Endodermal cell (in vitro differentiated cells): ENCODE measurements around the gene RPLP2. TPM values are rescaled to one million over a fixed set of nuclear protein-coding genes. Genes with fewer than 3 reads are reported as not detected.
A peak's percentile ranks its signal among the peaks of the same experiment; 100 is the strongest.

Experiments used
- DNase-seq: peaks from one replicate; pipeline ENCODE4 v3.0.0-alpha.2; 2017
- H3K27ac ChIP-seq: 2 replicates; pipeline ENCODE4 v1.5.1; 2013; ENCODE audit warnings: mild to moderate bottlenecking, low read depth, low read length, moderate library complexity
- H3K27me3 ChIP-seq: 2 replicates; pipeline ENCODE4 v1.6.1; 2013; ENCODE audit warnings: mild to moderate bottlenecking, low read length, moderate library complexity; ENCODE audit not compliant: insufficient read depth, control insufficient read depth, poor library complexity, severe bottlenecking
- H3K36me3 ChIP-seq: 2 replicates; pipeline ENCODE4 v1.7.0; 2013; ENCODE audit warnings: mild to moderate bottlenecking, low read length, moderate library complexity; ENCODE audit not compliant: control insufficient read depth, insufficient read depth
- H3K4me1 ChIP-seq: one replicate; pipeline ENCODE4 v1.7.0; 2013; ENCODE audit warnings: low read length; ENCODE audit not compliant: control insufficient read depth, insufficient read depth
- H3K4me3 ChIP-seq: 2 replicates; pipeline ENCODE4 v1.5.1; 2013; ENCODE audit warnings: mild to moderate bottlenecking, low read length, moderate library complexity
- H3K9ac ChIP-seq: 2 replicates; pipeline ENCODE4 v1.6.1; 2013; ENCODE audit warnings: mild to moderate bottlenecking, low read length, moderate library complexity; ENCODE audit not compliant: poor library complexity, severe bottlenecking; ENCODE audit errors: extremely low read depth
- H3K9me3 ChIP-seq: 2 replicates; pipeline ENCODE4 v1.6.1; 2013; ENCODE audit warnings: mild to moderate bottlenecking, low read length, moderate library complexity; ENCODE audit not compliant: control insufficient read depth
- H3K27ac Mint-ChIP-seq: 2 replicates; pipeline ENCODE4 v1.8.0; 2020; ENCODE audit warnings: mixed read lengths
- H3K27me3 Mint-ChIP-seq: 2 replicates; pipeline ENCODE4 v1.8.0; 2021; ENCODE audit warnings: mild to moderate bottlenecking, mixed read lengths; ENCODE audit not compliant: insufficient read depth
- H3K36me3 Mint-ChIP-seq: 2 replicates; pipeline ENCODE4 v1.8.0; 2020; ENCODE audit warnings: low read depth, mixed read lengths
- H3K4me1 Mint-ChIP-seq: 2 replicates; pipeline ENCODE4 v1.8.0; 2020; ENCODE audit warnings: mixed read lengths
- H3K4me3 Mint-ChIP-seq: 2 replicates; pipeline ENCODE4 v1.8.0; 2020; ENCODE audit warnings: mild to moderate bottlenecking, moderate library complexity, mixed read lengths
- H3K9me3 Mint-ChIP-seq: 2 replicates; pipeline ENCODE4 v1.8.0; 2020; ENCODE audit warnings: mild to moderate bottlenecking, mixed read lengths
- CTCF ChIP-seq: fragments of 200-600 bp; sonication (generic); conservative IDR thresholded peaks from 2 replicates; pipeline ENCODE4 v1.5.0; 2021; ENCODE audit warnings: antibody characterized with exemption, mild to moderate bottlenecking
- WGBS, 2 experiments: methylation state at CpG; one replicate each; pipeline versions ENCODE4 v1.1.5 to v1.1.7; 2013; ENCODE audit warnings: missing lambda C conversion rate in 2 of 2, mixed read lengths in 1 of 2; ENCODE audit not compliant: insufficient coverage in 1 of 2, insufficient read length in 1 of 2; 5-methylcytosine and 5-hydroxymethylcytosine counted together
- total RNA-seq, 2 donors: library from RNA; stranded (reverse); fragmentation: NEBNext Ultra II Directional in 1 of 2; extraction: Animal tissue kit (Norgen Biotek cat#: 25700) in 1 of 2; gene quantifications; 2 replicates in 1 of 2; 3 replicates in 1 of 2; pipeline ENCODE4 v1.2.1, GENCODE V29; 2021

RPLP2 gene
- total RNA-seq, 2 donors from 2014 or later = 1,966 to 2,020 TPM

GRCh38 chr11:847876-848275, 38.1 kb downstream of the RPLP2 start:
- no peaks in the 10 kb centered on the region for H3K36me3 ChIP-seq
- TF ChIP-seq CTCF = no peak
- no peak overlapping the region for H3K27ac ChIP-seq
- H3K4me1 ChIP-seq = peaks cover 24% of the 10 kb centered on the region
- H3K27me3 Mint-ChIP-seq = peaks cover 7% of the 10 kb centered on the region
- no peak overlapping the region for H3K4me3 ChIP-seq
- no peaks in the 10 kb centered on the region for H3K36me3 Mint-ChIP-seq
- H3K4me1 Mint-ChIP-seq = peaks cover 7% of the 10 kb centered on the region
- no peak for DNase-seq
- H3K4me3 Mint-ChIP-seq = no peak overlapping the region
- no peak overlapping the region for H3K9ac ChIP-seq
- no peak overlapping the region for H3K27ac Mint-ChIP-seq
- 89 to 97% methylated on average over 18 of the region's 18 CpGs for WGBS, 2 experiments
- H3K9me3 Mint-ChIP-seq = no peaks in the 10 kb centered on the region
- no peaks in the 10 kb centered on the region for H3K27me3 ChIP-seq
- H3K9me3 ChIP-seq = no peaks in the 10 kb centered on the region

GRCh38 chr11:848380-848931, 38.7 kb downstream of the RPLP2 start:
- H3K27me3 ChIP-seq = no peaks in the 10 kb centered on the region
- Mint-ChIP-seq H3K9me3 (no peaks in the 10 kb centered on the region), H3K4me3 (peak overlapping the region; percentile 53), H3K36me3 (no peaks in the 10 kb centered on the region), H3K27me3 (peaks cover 7% of the 10 kb centered on the region), H3K4me1 (peaks cover 7% of the 10 kb centered on the region), H3K27ac (no peak overlapping the region)
- TF ChIP-seq CTCF = peak; percentile 89
- peak; percentile 84 for DNase-seq
- no peaks in the 10 kb centered on the region for H3K9me3 ChIP-seq
- no peak overlapping the region for H3K4me3 ChIP-seq
- H3K27ac ChIP-seq = no peak overlapping the region
- no peak overlapping the region for H3K9ac ChIP-seq
- WGBS, 2 experiments = 33 to 50% methylated on average over 2 to 14 of the region's 14 CpGs
- no peaks in the 10 kb centered on the region for H3K36me3 ChIP-seq
- peaks cover 24% of the 10 kb centered on the region for H3K4me1 ChIP-seq

GRCh38 chr11:849104-849824, 39.5 kb downstream of the RPLP2 start:
- H3K9me3 Mint-ChIP-seq = no peaks in the 10 kb centered on the region
- peak; percentile 90 for DNase-seq
- Histone ChIP-seq H3K9me3 (no peaks in the 10 kb centered on the region), H3K27ac (no peak overlapping the region), H3K36me3 (no peaks in the 10 kb centered on the region), H3K4me3 (peak overlapping the region; percentile 68), H3K27me3 (no peaks in the 10 kb centered on the region), H3K9ac (no peak overlapping the region), H3K4me1 (peaks cover 24% of the 10 kb centered on the region)
- 3 to 6% methylated on average over 17 to 70 of the region's 71 CpGs for WGBS, 2 experiments
- H3K27me3 Mint-ChIP-seq = peaks cover 7% of the 10 kb centered on the region
- H3K27ac Mint-ChIP-seq = no peak overlapping the region
- TF ChIP-seq CTCF = no peak
- peak overlapping the region; percentile 53 for H3K4me3 Mint-ChIP-seq
- H3K36me3 Mint-ChIP-seq = no peaks in the 10 kb centered on the region
- peaks cover 7% of the 10 kb centered on the region for H3K4me1 Mint-ChIP-seq
